Measurements from ENCODE around the gene TMPRSS9. TPM values are rescaled to one million over a fixed set of nuclear protein-coding genes. Genes with fewer than 3 reads are reported as not detected.

Gene TMPRSS9
- total RNA-seq, 2 experiments from 2014 or later = 0.22 TPM; not detected in 1

DNA sequence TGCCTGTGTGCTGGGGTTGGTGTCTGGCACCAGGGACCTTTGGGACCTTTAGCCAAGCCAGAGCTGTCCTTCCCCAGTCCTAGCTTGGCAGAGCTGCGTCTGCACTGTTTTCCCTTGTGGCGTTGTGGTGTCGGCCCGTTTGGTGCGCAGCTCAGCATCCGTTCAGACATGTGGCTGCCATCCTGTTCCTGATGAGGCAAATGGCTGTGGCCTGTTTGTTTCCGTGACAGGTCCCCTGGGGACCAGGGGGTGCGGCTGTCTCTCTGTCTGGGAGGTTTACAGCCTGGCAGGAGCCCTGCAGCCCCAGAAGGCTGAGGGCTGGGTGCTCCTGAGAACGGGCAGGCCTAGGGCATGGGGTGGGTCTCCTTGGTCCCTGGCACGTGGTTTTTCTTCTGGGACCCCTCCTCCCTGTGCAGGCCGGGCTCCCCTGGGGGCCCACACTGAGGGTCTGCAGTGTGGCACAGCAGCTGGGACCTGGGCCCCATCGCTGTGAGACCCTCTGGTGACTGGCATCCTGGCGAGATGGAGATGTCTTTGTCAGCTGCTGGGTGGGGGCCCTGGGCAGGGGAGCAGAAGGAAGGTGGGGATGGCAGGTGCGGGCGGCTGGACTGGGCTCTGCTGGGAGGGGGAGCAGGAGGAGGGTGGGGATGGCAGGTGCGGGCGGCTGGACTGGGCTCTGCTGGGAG, 27.6 kb upstream of the TMPRSS9 start:
- Mint-ChIP-seq H3K27ac (peak overlapping the region; percentile 94), H3K4me1 (peaks cover 38% of the 10 kb centered on the region), H3K4me3 (peak overlapping the region; percentile 64), H3K27me3 (no peaks in the 10 kb centered on the region), H3K9me3 (peaks cover 8% of the 10 kb centered on the region), H3K36me3 (peaks cover 14% of the 10 kb centered on the region)
- POLR2A ChIA-PET = interaction anchor here (0.6 to 0.9 kb wide), 3 partner anchors 34 to 288 kb away, joined by 3 read pairs; no protein-coding TSS in a partner anchor
- peak; percentile 69 for DNase-seq
- ATAC-seq (ENCODE audit: low read depth) = peak; percentile 67

DNA sequence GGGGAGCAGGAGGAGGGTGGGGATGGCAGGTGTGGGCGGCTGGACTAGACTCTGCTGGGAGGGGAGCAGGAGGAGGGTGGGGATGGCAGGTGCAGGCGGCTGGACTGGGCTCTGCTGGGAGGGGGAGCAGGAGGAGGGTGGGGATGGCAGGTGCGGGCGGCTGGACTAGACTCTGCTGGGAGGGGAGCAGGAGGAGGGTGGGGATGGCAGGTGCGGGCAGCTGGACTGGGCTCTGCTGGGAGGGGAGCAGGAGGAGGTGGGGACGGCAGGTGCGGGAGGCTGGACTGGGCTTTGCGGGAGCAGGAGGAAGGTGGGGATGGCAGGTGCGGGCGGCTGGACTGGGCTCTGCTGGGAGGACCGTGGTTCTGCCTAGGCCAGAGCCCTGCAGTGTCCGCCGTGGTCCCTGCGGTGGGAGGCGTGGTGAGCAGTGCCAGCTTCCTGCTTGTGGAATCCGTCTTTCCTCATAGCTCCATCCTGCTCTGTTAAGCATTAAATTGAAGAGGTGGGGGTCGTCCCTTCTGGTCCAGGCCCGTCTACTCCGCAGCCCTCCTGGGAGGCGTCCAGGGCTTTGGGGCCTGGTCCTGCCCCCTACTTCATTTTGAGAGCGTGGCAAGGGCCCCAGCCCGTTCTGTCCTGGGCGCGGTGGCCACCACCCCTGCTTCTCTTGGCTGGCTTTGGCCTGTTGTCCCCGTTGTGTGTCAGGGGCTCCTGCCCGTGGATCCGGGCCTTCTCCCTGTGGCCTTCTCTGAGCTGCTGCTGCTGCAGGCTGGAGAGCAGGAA, 26.8 kb upstream of the TMPRSS9 start:
- H3K27me3 Mint-ChIP-seq = no peaks in the 10 kb centered on the region
- H3K4me1 Mint-ChIP-seq = peaks cover 34% of the 10 kb centered on the region
- ATAC-seq (ENCODE audit: low read depth) (no peak), DNase-seq (no peak)
- H3K4me3 Mint-ChIP-seq = no peak overlapping the region
- peak overlapping the region; percentile 94 for H3K27ac Mint-ChIP-seq
- peaks cover 8% of the 10 kb centered on the region for H3K9me3 Mint-ChIP-seq
- POLR2A ChIA-PET = no interaction called here
- H3K36me3 Mint-ChIP-seq = peaks cover 14% of the 10 kb centered on the region

DNA sequence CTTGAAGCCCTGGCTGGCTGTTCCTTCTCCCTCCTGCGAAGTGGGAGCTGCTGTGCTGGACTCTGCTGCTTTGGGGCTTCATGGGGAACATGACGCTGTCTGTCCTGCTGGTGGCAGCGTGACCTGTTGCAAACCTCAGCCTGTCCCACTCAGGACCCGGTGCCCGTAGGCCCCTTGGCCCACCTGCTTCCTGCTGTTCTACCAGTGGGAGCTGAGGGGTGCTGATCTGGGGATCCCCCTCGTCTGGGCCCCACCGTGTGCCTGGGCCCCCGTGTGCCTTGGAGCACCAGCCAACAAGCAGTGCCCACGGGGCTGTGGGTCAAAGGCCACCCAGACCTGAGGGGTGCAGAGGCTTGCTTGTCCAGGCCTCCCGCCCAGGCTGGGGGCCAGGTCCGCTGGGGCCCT, 26.3 kb upstream of the TMPRSS9 start:
- Mint-ChIP-seq H3K4me1 (peaks cover 33% of the 10 kb centered on the region), H3K4me3 (no peak overlapping the region), H3K9me3 (peaks cover 8% of the 10 kb centered on the region), H3K27ac (peak overlapping the region; percentile 82), H3K36me3 (peaks cover 13% of the 10 kb centered on the region), H3K27me3 (no peaks in the 10 kb centered on the region)
- POLR2A ChIA-PET = no interaction called here
- DNase-seq (no peak), ATAC-seq (ENCODE audit: low read depth) (no peak)

DNA sequence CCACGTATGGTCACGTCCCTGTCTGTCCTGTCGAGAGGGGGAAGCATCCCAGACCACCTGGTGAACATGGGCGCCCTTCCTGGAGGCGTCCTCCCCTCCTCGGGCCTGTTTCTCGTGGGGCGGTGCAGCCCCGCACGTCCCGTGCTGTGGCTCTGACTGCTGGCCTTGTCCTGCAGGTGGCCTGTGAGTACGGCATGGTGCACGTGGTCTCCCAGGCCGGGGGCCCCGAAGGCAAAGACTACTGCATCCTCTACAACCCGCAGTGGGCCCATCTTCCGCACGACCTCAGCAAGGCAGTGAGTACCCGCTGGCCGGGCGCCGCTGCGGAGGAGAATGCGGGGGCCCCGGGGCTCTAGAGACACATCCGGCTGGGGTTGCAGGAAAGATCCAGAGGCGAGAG, 25.6 kb upstream of the TMPRSS9 start:
- ATAC-seq (ENCODE audit: low read depth) (no peak), DNase-seq (no peak)
- Mint-ChIP-seq H3K27me3 (no peaks in the 10 kb centered on the region), H3K36me3 (peaks cover 13% of the 10 kb centered on the region), H3K27ac (no peak overlapping the region), H3K9me3 (peaks cover 8% of the 10 kb centered on the region), H3K4me3 (no peak overlapping the region), H3K4me1 (peaks cover 29% of the 10 kb centered on the region)
- POLR2A ChIA-PET = no interaction called here

DNA sequence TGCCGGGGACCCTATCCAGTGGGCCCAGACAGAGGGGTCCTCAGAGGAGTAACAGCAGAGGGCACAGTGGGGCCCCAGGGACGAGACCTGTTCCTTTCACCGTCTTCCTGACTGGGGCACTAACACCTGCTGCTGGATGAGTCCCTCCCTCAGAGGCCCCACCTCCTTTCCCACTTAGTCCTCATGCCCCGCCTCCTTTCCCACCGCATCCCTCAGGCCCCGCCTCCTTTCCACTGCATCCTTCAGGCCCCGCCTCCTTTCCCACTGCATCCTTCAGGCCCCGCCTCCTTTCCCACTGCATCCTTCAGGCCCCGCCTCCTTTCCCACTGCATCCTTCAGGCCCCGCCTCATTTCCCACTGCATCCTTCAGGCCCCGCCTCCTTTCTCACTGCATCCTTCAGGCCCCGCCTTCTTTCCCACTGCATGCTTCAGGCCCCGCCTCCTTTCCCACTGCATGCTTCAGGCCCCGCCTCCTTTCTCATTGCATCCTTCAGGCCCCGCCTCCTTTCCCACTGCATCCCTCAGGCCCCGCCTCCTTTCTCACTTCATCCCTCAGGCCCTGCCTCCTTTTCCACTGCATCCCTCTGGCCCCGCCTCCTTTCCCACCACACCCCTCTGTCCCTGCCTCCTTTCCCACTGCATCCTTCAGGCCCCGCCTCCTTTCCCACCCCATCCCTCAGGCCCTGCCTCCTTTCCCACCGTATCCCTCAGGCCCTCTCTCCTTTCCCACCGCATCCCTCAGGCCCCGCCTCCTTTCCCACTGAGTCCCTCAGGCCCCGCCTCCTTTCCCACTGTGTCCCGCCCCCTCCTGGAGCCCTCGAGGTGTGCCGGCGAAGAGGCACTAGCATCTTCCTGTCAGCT, 24.8 kb upstream of the TMPRSS9 start:
- H3K27me3 Mint-ChIP-seq = no peaks in the 10 kb centered on the region
- POLR2A ChIA-PET = no interaction called here
- H3K9me3 Mint-ChIP-seq = peaks cover 8% of the 10 kb centered on the region
- no peak overlapping the region for H3K4me3 Mint-ChIP-seq
- peak overlapping the region; percentile 55 for H3K27ac Mint-ChIP-seq
- H3K4me1 Mint-ChIP-seq = peaks cover 22% of the 10 kb centered on the region
- DNase-seq (no peak), ATAC-seq (ENCODE audit: low read depth) (no peak)
- H3K36me3 Mint-ChIP-seq = peaks cover 13% of the 10 kb centered on the region

DNA sequence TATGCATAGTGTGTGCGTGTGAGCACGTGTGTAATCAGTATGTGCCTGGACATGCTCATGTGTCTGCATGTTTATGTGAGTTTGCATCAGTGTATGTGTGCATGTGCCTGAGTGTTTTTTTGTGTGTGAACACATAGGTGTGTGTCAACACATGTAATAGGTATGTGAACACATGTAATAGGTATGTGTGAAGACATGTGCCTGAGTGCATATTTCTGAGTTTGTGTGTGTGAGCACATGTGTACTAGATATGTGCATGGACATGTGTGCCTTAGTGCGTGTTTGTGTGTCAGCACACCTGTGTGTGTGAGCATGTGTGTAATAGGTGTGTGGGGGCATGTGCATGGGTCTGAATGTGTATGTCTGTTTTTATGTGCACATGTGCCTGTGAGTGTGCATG, 24.2 kb upstream of the TMPRSS9 start:
- ATAC-seq (ENCODE audit: low read depth) (no peak), DNase-seq (no peak)
- Mint-ChIP-seq H3K27ac (peak overlapping the region; percentile 55), H3K27me3 (no peaks in the 10 kb centered on the region), H3K9me3 (peaks cover 8% of the 10 kb centered on the region), H3K36me3 (peaks cover 13% of the 10 kb centered on the region), H3K4me1 (peaks cover 20% of the 10 kb centered on the region), H3K4me3 (no peak overlapping the region)
- POLR2A ChIA-PET = no interaction called here

DNA sequence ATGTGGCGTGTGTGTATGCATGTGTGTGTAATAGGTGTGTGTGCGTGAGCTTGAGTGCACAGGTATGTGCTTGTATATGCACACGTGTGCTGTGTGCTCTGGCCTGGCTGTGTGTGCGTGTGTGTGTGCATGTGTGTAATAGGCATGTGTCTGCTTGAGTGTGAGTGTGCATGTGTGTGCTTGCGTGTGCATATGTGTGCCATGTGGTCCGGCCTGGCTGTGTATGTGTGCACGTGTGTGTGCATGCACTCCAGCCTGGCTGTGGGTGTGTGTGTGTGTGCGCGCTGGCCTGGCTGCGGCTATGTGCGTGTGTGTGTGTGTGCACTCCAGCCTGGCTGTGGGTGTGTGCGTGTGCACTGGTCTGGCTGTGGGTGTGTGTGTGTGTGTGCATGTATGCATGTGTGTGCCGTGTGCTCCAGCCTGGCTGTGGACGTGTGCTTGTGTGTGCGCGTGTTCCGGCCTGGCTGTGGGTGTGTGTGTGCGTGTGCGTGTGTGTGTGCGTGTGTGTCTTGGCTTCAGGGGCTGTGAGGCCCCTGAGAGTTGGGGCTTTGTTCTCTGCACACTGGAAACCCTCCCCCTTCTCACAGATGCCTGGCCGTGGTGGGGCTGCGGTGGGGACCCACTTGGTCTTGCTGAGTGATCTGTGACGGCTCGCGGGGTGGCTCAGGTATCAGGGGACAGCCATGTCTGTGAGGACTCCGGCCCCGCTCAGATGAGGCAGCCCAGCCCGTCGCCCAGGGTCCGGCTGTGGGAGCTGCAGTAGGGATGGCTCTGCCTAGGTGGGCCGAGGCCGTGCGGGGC, 23.3 kb upstream of the TMPRSS9 start:
- Mint-ChIP-seq H3K27ac (peak overlapping the region; percentile 11), H3K36me3 (peaks cover 13% of the 10 kb centered on the region), H3K4me3 (no peak overlapping the region), H3K9me3 (peaks cover 8% of the 10 kb centered on the region), H3K27me3 (no peaks in the 10 kb centered on the region), H3K4me1 (peaks cover 16% of the 10 kb centered on the region)
- DNase-seq (no peak), ATAC-seq (ENCODE audit: low read depth) (no peak)
- POLR2A ChIA-PET = no interaction called here

DNA sequence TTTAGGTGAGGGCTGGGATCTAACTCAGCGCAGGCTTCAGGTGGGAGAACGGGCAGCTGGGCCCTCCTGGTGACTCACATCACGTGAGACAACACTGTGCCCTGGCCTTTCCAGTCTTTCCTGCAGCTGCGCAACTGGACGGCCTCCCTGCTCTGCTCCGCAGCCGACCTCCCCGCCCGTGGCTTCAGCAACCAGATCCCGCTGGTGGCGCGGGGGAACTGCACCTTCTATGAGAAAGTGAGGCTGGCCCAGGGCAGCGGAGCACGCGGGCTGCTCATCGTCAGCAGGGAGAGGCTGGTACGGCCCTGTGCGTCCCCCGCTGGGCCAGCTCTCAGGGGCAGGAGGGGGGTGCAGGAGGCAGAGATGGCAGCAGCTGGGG, 22.7 kb upstream of the TMPRSS9 start:
- no peak for DNase-seq
- H3K9me3 Mint-ChIP-seq = peaks cover 8% of the 10 kb centered on the region
- no peak for ATAC-seq (ENCODE audit: low read depth)
- H3K36me3 Mint-ChIP-seq = peaks cover 13% of the 10 kb centered on the region
- no peak overlapping the region for H3K27ac Mint-ChIP-seq
- H3K27me3 Mint-ChIP-seq = no peaks in the 10 kb centered on the region
- no peak overlapping the region for H3K4me3 Mint-ChIP-seq
- POLR2A ChIA-PET = no interaction called here
- H3K4me1 Mint-ChIP-seq = peaks cover 12% of the 10 kb centered on the region

DNA sequence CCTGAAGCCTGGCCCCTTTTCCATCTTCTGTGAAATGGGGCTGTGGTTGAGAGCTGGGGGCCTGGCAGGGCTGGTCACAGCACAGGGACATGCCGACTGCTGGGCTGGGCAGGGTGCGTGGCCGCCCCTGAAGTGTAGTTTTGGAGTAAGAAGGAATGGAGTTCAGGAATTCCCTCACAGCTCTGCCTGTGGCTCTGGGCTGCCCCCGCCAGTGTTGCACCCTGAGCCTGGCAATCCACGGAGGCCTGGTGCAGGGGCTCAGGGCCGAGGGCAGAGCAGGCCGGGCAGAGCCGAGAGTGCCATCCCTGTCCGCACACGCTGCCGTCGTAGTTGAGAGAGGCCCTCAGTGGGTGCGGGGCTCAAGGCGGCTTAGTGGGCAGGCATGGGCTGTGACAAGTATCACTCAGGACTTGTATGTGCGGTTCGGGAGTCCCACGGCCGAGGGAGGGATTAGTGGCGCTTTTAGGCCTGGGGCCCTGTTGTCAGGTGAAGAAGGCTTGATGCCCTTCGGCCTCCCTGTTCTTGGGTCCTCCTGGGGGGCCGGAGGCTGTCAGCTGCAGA, 21.9 kb upstream of the TMPRSS9 start:
- Mint-ChIP-seq H3K4me3 (no peak overlapping the region), H3K36me3 (peaks cover 13% of the 10 kb centered on the region), H3K9me3 (peaks cover 8% of the 10 kb centered on the region), H3K4me1 (peaks cover 8% of the 10 kb centered on the region), H3K27me3 (no peaks in the 10 kb centered on the region), H3K27ac (no peak overlapping the region)
- ATAC-seq (ENCODE audit: low read depth) = no peak
- POLR2A ChIA-PET = interaction anchor here (0.5 to 0.6 kb wide), 2 partner anchors 317 to 371 kb away, joined by 3 to 4 read pairs; no protein-coding TSS in a partner anchor
- DNase-seq = no peak

DNA sequence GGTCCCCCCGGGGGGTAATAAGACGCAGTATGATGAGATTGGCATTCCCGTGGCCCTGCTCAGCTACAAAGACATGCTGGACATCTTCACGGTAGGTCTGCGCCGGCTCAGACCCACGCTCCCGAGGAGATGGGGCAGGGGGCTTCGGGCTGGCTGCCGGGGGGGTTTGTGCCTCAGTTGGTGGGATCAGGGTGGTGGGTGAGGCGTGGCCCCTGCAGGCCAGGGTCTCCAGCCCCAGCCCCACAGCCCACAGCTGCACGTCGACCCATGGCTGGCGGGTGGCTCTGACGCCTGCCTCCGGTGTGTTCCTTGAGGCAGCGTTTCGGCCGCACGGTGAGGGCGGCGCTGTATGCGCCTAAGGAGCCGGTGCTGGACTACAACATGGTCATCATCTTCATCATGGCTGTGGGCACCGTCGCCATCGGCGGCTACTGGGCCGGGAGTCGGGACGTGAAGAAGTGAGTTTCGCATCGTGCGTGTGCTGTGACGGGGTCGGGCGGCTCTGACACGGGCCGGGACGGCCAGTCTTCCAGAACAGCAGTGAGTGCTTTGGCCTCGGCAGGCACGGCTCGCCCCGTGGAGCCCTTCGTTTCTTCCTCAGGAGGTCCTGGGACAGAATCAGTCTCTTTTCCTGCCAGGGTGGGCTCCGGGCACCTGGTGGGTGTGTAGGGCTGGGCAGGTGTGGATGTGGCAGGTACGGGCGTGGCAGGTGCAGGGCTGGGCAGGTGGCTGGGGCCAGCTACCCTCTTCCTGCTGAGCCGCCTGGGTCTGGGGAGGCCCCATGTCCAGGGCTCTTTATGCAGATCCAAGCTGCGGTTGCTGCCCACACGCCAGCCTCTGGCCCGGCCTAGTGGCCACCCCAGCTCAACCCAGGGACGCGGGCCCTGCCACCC, 21.1 kb upstream of the TMPRSS9 start:
- H3K27ac Mint-ChIP-seq = no peak overlapping the region
- peaks cover 13% of the 10 kb centered on the region for H3K36me3 Mint-ChIP-seq
- no peaks in the 10 kb centered on the region for H3K27me3 Mint-ChIP-seq
- H3K4me3 Mint-ChIP-seq = no peak overlapping the region
- peaks cover 4% of the 10 kb centered on the region for H3K4me1 Mint-ChIP-seq
- DNase-seq (no peak), ATAC-seq (ENCODE audit: low read depth) (no peak)
- POLR2A ChIA-PET = interaction anchor here (0.5 to 0.6 kb wide), 2 partner anchors 317 to 372 kb away, joined by 3 to 4 read pairs; no protein-coding TSS in a partner anchor
- H3K9me3 Mint-ChIP-seq = peaks cover 8% of the 10 kb centered on the region

DNA sequence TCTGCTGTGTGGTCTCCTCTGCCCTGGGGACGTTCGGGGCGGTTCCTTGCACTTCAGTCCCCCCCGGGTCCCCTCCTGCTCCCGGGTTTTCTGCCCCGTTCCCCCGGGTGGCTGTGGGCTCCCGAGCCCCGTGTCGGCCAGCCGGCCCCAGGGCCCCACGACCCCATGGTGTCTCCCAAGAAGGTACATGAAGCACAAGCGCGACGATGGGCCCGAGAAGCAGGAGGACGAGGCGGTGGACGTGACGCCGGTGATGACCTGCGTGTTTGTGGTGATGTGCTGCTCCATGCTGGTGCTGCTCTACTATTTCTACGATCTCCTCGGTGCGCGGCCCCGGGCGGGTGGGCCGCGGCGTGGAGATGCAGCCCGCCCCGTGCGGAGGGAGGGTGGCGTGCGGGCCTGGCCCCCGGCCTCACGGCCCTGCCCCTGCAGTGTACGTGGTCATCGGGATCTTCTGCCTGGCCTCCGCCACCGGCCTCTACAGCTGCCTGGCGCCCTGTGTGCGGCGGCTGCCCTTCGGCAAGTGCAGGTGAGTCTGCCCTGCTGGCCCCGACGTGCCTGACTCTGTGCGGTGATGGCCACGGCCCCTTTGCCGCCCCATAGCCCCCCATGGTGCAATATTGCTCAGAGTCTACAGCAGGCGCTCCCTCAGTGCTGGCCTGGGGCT, 20.3 kb upstream of the TMPRSS9 start:
- Mint-ChIP-seq H3K27me3 (no peaks in the 10 kb centered on the region), H3K4me1 (peaks cover 4% of the 10 kb centered on the region), H3K27ac (no peak overlapping the region), H3K4me3 (no peak overlapping the region), H3K36me3 (peaks cover 13% of the 10 kb centered on the region), H3K9me3 (peaks cover 8% of the 10 kb centered on the region)
- ATAC-seq (ENCODE audit: low read depth) (no peak), DNase-seq (no peak)
- POLR2A ChIA-PET = no interaction called here

Data from activated naive CD8-positive, alpha-beta T cell treated with anti-CD3 and anti-CD28 coated beads, Interleukin-2, amount 10 ng/mL, durations not matched to agents 7 days and 5 days (primary cell).